Measurements from ENCODE around the gene PLA2G4E. TPM values are rescaled to one million over a fixed set of nuclear protein-coding genes. Genes with fewer than 3 reads are reported as not detected.

Gene PLA2G4E
- total RNA-seq, 1 experiment from 2014 or later, result not detected

DNA sequence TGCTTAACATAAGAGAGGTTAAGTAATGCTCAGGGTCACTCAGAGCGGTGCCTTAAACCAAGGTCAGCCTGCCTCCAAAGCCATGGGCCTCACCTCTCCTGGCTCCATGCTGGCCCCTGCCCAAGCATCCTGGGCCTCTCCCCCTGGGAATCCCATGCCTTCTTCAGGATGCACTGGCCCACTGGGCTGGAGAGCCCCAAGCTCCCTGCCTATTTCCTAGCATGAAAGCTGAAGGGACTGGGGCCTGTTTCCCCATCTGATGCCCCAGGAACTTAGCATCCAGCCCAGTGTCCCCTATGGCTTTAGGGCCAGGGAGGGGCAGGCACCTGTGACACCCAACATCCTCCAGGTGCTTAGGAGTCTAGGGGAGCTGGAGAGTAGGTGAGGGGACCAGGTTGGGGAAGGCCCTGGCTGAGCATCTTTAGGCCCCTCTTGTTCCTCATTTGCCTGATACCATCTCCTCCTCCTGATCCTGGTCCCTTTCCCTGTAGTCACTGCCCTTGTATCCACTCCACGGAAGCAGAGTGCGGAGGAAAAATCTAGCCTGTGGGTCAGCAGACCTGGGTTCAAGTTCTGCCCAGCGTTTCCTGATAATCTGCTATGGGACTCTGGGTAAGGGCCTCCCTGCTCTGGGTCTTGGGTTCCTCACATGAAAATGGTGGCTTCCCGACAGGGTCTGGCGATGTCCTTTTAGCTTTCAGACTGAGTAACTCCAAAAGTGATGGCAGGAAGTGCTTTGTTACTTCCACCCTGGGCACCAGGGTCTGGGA lies 77.1 kb downstream of the PLA2G4E start:
- DNase-seq, result no peak
- Histone ChIP-seq H3K36me3 (ENCODE audit: low read depth, low read length) (peaks cover 41% of the 10 kb centered on the region), H3K27me3 (ENCODE audit: low read length) (no peaks in the 10 kb centered on the region), H3K4me2 (ENCODE audit: low read length) (peak overlapping the region; percentile 66), H3K27ac (ENCODE audit: low read length) (peak overlapping the region; percentile 85), H3K4me3 (ENCODE audit: low read length) (peak overlapping the region; percentile 17; the same call in 1 of the 2 replicates), H3K4me1 (ENCODE audit: insufficient read depth, low read length) (peaks cover 59% of the 10 kb centered on the region), H3K9ac (ENCODE audit: low read length) (peak overlapping the region; percentile 34), H3K79me2 (ENCODE audit: low read length) (peaks cover 80% of the 10 kb centered on the region), H3F3A (ENCODE audit: low read length, unreplicated experiment) (peaks cover 7% of the 10 kb centered on the region), H4K20me1 (ENCODE audit: low read length) (no peaks in the 10 kb centered on the region), H3K9me2 (replicated peaks; ENCODE audit: low read length) (no peaks in the 10 kb centered on the region), H3K9me3 (ENCODE audit: low read length) (no peaks in the 10 kb centered on the region), H2AFZ (ENCODE audit: low read length) (no peak overlapping the region)
- BruUV-seq (replicated peaks), result TSS peak; percentile 63
- no peak for ATAC-seq
- intact Hi-C loops (cut with micrococcal nuclease), result loop anchor here (1.0 kb wide), 2 partner anchors 13 to 28 kb away; no protein-coding TSS in a partner anchor
- ChIA-PET CTCF (no interaction called here), POLR2A (ENCODE audit: unreplicated experiment) (interaction anchor here (1.0 kb wide), 1 partner anchor 28 kb away, joined by 8 read pairs; the partner anchor contains the start of gene EHD4)
- TF ChIP-seq EZH2phosphoT487 (IDR thresholded peaks at IDR 0.05; ENCODE audit: borderline replicate concordance, low read length) (no peak), EZH2 (IDR thresholded peaks at IDR 0.05; ENCODE audit: low read length, unreplicated experiment) (no peak)
- TF ChIP-seq, protein P1, sequence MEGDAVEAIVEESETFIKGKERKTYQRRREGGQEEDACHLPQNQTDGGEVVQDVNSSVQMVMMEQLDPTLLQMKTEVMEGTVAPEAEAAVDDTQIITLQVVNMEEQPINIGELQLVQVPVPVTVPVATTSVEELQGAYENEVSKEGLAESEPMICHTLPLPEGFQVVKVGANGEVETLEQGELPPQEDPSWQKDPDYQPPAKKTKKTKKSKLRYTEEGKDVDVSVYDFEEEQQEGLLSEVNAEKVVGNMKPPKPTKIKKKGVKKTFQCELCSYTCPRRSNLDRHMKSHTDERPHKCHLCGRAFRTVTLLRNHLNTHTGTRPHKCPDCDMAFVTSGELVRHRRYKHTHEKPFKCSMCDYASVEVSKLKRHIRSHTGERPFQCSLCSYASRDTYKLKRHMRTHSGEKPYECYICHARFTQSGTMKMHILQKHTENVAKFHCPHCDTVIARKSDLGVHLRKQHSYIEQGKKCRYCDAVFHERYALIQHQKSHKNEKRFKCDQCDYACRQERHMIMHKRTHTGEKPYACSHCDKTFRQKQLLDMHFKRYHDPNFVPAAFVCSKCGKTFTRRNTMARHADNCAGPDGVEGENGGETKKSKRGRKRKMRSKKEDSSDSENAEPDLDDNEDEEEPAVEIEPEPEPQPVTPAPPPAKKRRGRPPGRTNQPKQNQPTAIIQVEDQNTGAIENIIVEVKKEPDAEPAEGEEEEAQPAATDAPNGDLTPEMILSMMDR (conservative IDR thresholded peaks at IDR 0.05; ENCODE audit: low read depth, low read length), result no peak

DNA sequence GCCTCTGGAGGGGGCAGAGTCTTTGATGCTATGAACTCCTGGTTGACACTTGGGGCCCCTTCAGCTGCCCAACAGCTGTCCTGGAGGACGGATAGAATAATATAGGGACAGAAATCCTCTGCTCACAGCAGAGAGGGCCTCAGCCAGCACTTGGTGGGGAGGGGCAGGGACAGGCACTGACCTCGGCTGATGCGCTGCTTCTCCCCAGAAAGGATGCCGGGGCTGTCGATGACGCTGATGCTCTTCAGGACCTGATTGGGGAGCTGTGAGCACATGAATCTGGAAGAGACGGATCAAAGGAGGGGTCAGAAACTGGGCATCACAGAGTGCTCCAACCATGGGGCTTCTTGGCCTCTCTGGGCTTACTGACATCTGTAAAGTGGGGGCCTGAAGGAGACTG lies 78.0 kb downstream of the PLA2G4E start:
- ChIA-PET CTCF (no interaction called here), POLR2A (ENCODE audit: unreplicated experiment) (no interaction called here)
- intact Hi-C loops (cut with micrococcal nuclease), result no loop called here
- H3K27me3 ChIP-seq (ENCODE audit: low read length), result no peaks in the 10 kb centered on the region
- no peak for DNase-seq
- BruUV-seq (replicated peaks), result no TSS peak
- no peak overlapping the region for H2AFZ ChIP-seq (ENCODE audit: low read length)
- no peaks in the 10 kb centered on the region for H4K20me1 ChIP-seq (ENCODE audit: low read length)
- peaks cover 49% of the 10 kb centered on the region for H3K36me3 ChIP-seq (ENCODE audit: low read depth, low read length)
- no peak overlapping the region for H3K4me2 ChIP-seq (ENCODE audit: low read length)
- H3K9me3 ChIP-seq (ENCODE audit: low read length), result no peaks in the 10 kb centered on the region
- no peak for ATAC-seq
- no peak overlapping the region for H3K9ac ChIP-seq (ENCODE audit: low read length)
- H3K79me2 ChIP-seq (ENCODE audit: low read length), result peaks cover 82% of the 10 kb centered on the region
- peaks cover 59% of the 10 kb centered on the region for H3K4me1 ChIP-seq (ENCODE audit: insufficient read depth, low read length)
- no peak overlapping the region for H3K27ac ChIP-seq (ENCODE audit: low read length)
- H3K4me3 ChIP-seq (ENCODE audit: low read length), result no peak overlapping the region
- TF ChIP-seq EZH2phosphoT487 (IDR thresholded peaks at IDR 0.05; ENCODE audit: borderline replicate concordance, low read length) (no peak), EZH2 (IDR thresholded peaks at IDR 0.05; ENCODE audit: low read length, unreplicated experiment) (no peak)
- TF ChIP-seq, protein P1 (conservative IDR thresholded peaks at IDR 0.05; ENCODE audit: low read depth, low read length), result no peak
- H3F3A ChIP-seq (ENCODE audit: low read length, unreplicated experiment), result peaks cover 7% of the 10 kb centered on the region
- H3K9me2 ChIP-seq (replicated peaks; ENCODE audit: low read length), result no peaks in the 10 kb centered on the region
